SU-DHL-6 (cell line): ENCODE measurements around the gene ADD1.

Experiments
- CTCF ChIP-seq: fragments of 200-600 bp; sonication (generic); IDR thresholded peaks from one replicate; pipeline ENCODE4 v1.5.1; 2017; ENCODE audit warnings: antibody characterized with exemption, mild to moderate bottlenecking, low read length, moderate library complexity; ENCODE audit not compliant: insufficient read depth, poor library complexity, severe bottlenecking
- EZH2phosphoT487 ChIP-seq: fragments of 200-600 bp; sonication (generic), shearing (Covaris generic); conservative IDR thresholded peaks from 2 replicates; pipeline ENCODE4 v1.6.1; 2018; ENCODE audit warnings: mild to moderate bottlenecking, antibody characterized with exemption, low read length, moderate library complexity, mixed read lengths

- TF ChIP-seq CTCF (no peak), EZH2phosphoT487 (no peak)
Observed at GRCh38 chr4:2846172-2846571, 2.5 kb downstream of the ADD1 start.
